ENCODE measurements around the gene IGDCC3.
A peak's percentile ranks its signal among the peaks of the same experiment; 100 is the strongest.
"Not testable (repeated sequence)": the region's sequence is repeated elsewhere in the genome, so short reads cannot be mapped to it uniquely, and the experiment has no call there.

IGDCC3 gene

DNA sequence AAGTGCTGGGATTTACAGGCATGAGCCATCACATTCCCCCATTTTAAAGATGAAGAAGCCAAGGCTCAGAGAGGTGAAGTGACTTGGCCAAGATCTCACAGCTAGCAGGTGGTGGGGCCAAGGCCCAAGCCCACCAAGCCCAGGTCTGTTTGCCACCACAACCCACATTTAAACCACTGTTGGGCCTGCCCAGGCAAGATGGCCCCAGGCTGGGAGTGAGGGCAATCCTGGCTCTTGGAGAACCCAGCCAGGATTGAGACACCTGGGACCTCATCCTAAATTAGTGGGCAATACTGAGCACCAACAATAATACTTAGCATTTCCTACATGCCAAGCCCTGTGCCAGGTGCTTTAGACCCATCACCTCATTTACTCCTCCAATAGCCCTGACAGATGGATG, 6.9 kb downstream of the IGDCC3 start:
- DNase-seq (ENCODE audit: low spot score), result no peak

DNA sequence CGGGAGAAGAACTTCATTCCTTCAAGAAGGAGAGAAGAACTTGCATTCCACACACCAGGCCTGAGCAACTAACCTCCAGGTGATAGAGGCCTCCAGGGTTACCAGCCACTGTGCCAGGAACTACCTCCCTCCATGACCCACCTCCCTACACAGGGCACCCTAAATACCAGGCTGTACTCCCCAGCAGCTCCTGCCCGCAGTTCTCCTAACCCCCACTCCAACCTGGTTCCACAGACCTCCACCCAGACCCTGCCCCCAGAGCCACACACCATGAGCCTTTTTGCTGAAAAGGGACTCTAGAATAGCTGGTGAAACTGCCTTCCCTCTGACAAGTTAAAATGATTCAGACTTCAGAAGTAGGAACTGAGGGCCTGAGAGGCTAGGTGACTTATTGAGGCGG, 8.2 kb downstream of the IGDCC3 start:
- DNase-seq (ENCODE audit: low spot score), result no peak

GRCh38 chr15:65369212-65369547, 8.6 kb downstream of the IGDCC3 start:
- DNase-seq (ENCODE audit: low spot score), result no peak

- DNase-seq (ENCODE audit: low spot score), result peak; percentile 63
Observed at GRCh38 chr15:65368302-65369211, 9.2 kb downstream of the IGDCC3 start.

GRCh38 chr15:65366122-65366892, 11.5 kb downstream of the IGDCC3 start:
- no peak for DNase-seq (ENCODE audit: low spot score)

- no peak for DNase-seq (ENCODE audit: low spot score)
Observed at GRCh38 chr15:65365229-65365628, 12.6 kb downstream of the IGDCC3 start.

DNA sequence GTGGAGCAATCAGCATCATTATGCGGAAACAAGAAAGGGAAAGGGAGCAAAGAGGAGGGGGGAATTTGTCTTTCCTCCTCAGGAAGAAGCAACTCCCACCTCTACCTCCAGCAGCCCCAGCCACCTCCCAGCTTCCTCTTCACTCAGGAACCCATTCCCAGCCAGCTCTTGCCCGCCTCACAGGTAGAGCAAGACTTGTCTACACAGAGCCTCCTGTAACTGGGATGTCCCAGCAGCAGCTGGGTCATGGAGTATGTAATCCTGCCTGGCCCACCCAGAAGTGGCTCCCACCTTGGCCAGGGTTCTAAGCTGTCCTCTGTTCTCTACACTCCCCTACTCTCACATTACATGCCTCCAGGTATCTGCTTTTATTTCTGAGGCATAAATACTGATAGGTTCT, 14.0 kb downstream of the IGDCC3 start:
- no peak for DNase-seq (ENCODE audit: low spot score)

- DNase-seq (ENCODE audit: low spot score), result no peak
Observed at GRCh38 chr15:65363306-65363705, 14.5 kb downstream of the IGDCC3 start.

GRCh38 chr15:65362491-65362890, 15.3 kb downstream of the IGDCC3 start:
- no peak for DNase-seq (ENCODE audit: low spot score)

- DNase-seq (ENCODE audit: low spot score), result no peak
Observed at GRCh38 chr15:65361708-65362459, 15.9 kb downstream of the IGDCC3 start.

- DNase-seq (ENCODE audit: low spot score), result no peak
Observed at GRCh38 chr15:65360506-65360905, 17.3 kb downstream of the IGDCC3 start.

DNA sequence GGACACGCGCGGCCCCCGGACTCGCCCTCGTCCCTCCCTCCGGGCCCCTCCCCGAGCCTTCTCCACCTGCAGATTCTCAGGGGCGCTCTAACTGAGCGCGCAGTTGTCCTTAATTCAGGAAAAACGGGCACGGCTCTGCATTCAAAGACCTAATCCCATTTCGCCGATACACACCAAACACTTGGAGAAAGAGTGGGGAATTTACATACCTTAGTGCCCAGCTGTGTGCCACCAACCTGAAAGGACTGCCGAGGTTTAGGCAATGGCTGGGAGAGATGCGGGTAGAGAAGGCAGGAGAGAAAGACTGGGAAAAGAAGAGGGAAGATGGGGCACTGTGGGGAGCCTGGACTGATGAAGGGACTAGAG, 21.8 kb downstream of the IGDCC3 start:
- no peak for DNase-seq (ENCODE audit: low spot score)

DNA sequence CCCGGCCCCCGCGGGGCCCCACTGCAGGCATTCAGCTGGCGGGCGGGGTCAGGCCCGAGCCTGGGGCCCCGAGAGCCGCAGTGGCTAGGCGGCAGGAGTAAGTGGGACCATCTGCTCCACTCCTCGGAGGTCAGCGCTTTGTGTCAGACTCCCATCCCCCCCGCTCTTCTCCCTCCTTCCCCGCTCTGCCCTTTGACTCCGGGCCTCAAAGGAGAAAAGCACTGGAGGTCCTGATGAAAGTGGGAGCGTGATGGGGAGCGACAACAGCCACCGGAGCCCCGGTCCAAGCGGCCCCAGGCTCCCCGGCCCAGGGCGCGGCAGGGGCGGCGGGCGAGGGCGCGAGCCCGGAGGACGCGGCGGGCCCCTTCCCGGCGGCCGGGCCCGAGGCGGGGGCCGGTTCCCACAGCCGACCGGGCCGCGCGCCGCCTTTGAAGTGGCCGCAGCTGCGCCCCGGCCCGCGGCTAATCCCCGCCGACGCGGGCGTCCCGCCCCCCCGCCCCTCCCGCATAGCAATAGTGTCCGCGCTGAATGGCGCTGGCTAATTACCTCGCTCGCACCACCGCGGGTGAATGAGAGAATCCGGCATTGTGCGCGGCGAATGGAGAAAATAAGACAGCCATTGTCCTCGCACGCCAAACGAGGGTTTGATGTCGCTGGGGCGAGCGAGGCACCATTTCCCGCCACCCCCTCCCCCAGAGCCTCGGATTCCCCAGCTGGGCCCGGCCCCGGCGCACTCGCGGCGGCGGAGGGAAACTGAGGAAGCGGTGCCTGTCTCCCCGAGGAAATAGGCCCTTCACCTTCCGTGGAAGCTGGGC, 22.4 kb downstream of the IGDCC3 start:
- DNase-seq (ENCODE audit: low spot score), result peak; percentile 84

DNA sequence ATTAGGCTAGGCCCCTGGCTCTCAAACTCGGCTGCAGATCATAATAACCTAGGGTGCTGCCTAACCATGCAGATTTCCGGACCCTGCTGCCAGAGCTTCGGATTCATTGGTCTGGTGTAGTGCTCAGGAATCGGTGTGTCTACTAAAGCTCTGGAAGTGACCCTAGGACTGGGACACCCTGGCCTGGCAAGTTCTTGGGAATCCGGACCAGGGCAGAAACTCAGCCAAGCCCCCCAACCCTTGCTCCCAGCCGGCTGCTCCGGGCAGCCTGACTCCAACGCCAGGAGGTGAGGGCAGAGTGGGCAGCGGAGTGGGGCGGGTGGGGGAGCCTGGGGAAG, 23.0 kb downstream of the IGDCC3 start:
- no peak for DNase-seq (ENCODE audit: low spot score)

- DNase-seq (ENCODE audit: low spot score), result not testable (repeated sequence)
Observed at GRCh38 chr15:65351972-65352371, 25.8 kb downstream of the IGDCC3 start.

DNA sequence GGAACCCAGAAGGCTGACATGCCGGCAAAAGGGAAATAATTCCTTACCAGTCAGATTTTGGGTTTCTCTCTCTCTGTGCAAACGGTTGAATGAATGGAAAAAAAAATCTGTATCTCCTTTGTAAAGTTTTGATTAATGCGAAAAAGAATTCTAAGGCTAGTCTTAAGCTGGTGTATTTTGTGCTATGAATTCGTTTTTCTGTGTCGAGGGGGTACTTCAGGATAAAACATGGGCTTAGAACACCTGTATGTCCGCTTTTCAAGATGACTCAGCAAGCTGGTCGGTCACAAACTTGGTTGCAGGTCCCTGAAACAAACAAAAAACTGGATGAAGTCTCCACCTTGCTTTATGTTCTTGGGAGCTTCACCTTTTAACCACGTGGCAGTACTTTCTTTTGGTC, 28.5 kb downstream of the IGDCC3 start:
- no peak for DNase-seq (ENCODE audit: low spot score)

DNA sequence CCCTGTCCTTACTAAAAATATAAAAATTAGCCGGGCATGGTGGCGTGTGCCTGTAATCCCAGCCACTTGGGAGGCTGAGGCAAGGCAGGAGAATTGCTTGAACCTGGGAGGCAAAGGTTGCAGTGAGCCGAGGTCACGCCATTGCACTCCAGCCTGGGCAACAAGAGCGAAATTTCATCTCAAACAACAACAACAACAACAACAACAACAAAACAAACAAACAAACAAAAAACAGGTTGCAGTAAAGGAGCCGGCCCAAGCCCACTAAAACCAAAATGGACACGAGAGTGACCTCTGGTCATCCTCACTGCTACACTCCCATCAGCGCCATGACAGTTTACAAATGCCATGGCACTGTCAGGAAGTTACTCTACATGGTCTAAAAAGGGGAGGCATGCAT, 30.0 kb downstream of the IGDCC3 start:
- not testable (repeated sequence) for DNase-seq (ENCODE audit: low spot score)

- DNase-seq (ENCODE audit: low spot score), result no peak
Observed at GRCh38 chr15:65346856-65347598, 30.8 kb downstream of the IGDCC3 start.

GRCh38 chr15:65344914-65345275, 32.9 kb downstream of the IGDCC3 start:
- DNase-seq (ENCODE audit: low spot score), result no peak

GRCh38 chr15:65344214-65344913, 33.4 kb downstream of the IGDCC3 start:
- DNase-seq (ENCODE audit: low spot score), result no peak
